GM12801 (cell line): ENCODE results near the gene CHST10.

Source experiments
- TF ChIP-seq, protein P1 (sequence below): IDR thresholded peaks from one replicate; pipeline ENCODE4 v1.5.1; 2011; ENCODE audit warnings: control low read depth; ENCODE audit not compliant: insufficient read length; ENCODE audit errors: extremely low read depth

CHST10 gene

GRCh38 chr2:100392715-100393114, 24.8 kb downstream of the CHST10 start:
- TF ChIP-seq, protein P1, sequence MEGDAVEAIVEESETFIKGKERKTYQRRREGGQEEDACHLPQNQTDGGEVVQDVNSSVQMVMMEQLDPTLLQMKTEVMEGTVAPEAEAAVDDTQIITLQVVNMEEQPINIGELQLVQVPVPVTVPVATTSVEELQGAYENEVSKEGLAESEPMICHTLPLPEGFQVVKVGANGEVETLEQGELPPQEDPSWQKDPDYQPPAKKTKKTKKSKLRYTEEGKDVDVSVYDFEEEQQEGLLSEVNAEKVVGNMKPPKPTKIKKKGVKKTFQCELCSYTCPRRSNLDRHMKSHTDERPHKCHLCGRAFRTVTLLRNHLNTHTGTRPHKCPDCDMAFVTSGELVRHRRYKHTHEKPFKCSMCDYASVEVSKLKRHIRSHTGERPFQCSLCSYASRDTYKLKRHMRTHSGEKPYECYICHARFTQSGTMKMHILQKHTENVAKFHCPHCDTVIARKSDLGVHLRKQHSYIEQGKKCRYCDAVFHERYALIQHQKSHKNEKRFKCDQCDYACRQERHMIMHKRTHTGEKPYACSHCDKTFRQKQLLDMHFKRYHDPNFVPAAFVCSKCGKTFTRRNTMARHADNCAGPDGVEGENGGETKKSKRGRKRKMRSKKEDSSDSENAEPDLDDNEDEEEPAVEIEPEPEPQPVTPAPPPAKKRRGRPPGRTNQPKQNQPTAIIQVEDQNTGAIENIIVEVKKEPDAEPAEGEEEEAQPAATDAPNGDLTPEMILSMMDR, result no peak

GRCh38 chr2:100391735-100392515, 25.5 kb downstream of the CHST10 start:
- TF ChIP-seq, protein P1, result no peak

DNA sequence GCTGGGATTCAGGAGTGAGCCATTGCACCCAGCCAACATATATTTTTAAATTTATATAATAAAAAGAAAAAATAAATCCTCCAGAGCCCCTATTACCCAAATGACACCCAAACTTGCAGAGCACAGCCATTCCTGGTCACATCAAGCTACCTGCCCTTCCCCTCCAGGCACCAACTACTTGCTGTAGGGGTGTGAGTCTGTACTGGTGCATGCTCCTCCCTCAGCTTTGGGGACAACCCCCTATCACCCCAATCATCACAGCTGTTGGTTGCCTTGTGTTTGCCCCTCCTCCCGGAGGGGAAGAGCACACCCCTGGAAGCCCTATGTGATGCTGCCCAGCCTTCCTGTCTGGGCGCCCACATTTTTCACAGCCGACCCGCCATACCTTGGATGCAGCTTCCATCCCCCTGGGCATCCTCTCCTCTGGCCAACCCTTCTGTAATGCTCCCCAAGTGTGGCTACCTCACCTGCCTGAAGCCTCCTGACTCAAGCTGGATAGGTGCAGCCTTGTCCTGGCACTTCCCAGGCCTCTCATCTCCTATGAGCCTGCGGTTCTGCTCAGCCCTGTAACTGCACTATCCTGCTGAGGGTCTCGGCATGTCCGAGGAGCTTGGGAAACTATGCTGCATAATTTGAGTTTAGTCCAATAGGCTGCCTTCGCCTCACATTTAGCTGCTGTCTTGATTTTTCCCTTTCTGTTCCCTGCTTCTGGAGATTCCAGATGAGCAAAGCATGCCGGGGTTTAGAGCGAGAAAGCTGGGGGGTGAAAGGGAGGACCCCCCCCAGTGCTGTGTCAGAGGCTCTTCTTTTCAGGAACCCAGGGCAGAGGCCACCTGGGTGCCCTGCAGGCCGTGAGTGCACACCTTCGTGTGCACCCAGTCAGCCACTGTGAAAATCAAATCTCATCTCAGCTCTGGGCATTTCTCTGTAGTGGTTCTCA, 27.2 kb downstream of the CHST10 start:
- TF ChIP-seq, protein P1, result no peak

DNA sequence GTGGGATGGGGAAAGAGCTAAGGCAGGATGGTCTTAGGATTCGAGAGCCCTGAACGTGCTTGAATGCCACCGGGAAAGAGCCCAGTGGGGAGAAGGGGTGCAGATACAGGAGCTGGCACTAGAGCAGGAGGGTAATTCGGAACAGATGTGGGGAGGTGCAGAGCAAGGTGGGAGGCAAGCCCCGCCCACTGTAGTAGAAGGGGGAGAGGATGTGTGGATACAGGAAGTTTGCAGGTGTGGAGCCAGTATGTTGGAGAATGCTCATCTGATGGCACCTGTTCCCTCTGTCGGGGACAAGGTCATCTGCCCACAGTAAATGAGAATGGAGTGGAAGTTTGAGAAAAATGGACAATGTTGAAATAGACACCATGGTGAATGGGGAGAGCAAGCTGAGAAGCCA, 28.8 kb downstream of the CHST10 start:
- TF ChIP-seq, protein P1, result no peak

GRCh38 chr2:100383954-100384353, 33.5 kb downstream of the CHST10 start:
- TF ChIP-seq, protein P1, result no peak

DNA sequence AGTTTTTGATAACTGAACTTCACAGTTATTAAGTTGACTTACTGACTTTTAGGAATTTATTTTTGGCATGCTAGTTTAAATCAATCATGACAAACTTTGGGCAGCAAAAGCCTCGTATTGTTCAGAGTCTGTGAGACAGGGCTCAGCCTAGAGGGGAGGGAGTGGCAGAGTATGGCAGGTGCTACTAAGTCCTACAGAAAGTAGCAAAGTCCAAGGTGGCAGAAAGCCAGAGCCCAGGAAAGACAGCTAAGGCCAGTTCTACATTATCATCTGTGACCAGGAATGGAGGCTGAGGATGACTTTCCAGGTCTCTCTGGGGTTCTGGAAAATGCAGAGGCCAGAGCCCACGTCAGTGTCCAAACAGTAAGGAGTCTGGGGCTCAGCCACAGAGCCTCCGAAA, 34.2 kb downstream of the CHST10 start:
- TF ChIP-seq, protein P1, result no peak

GRCh38 chr2:100381240-100381639, 36.2 kb downstream of the CHST10 start:
- TF ChIP-seq, protein P1, result peak; percentile 55
